HG02884 (cell line): ENCODE results near the gene PCDHA5.

Source experiments
- ATAC-seq: cut with Tn5 transposase; IDR thresholded peaks from one replicate; pipeline ENCODE4 v1.9.1; 2021; ENCODE audit warnings: mild to moderate bottlenecking, moderate library complexity; ENCODE audit not compliant: unreplicated experiment

PCDHA5 gene

DNA sequence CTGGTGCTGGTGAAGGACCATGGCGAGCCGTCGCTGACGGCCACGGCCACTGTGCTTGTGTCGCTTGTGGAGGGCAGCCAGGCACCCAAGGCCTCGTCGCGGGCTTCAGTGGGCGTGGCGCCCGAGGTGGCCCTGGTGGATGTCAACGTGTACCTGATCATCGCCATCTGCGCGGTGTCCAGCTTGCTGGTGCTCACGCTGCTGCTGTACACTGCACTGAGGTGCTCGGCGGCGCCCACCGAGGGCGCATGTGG, 36.5 kb downstream of the PCDHA5 start:
- no peak for ATAC-seq

DNA sequence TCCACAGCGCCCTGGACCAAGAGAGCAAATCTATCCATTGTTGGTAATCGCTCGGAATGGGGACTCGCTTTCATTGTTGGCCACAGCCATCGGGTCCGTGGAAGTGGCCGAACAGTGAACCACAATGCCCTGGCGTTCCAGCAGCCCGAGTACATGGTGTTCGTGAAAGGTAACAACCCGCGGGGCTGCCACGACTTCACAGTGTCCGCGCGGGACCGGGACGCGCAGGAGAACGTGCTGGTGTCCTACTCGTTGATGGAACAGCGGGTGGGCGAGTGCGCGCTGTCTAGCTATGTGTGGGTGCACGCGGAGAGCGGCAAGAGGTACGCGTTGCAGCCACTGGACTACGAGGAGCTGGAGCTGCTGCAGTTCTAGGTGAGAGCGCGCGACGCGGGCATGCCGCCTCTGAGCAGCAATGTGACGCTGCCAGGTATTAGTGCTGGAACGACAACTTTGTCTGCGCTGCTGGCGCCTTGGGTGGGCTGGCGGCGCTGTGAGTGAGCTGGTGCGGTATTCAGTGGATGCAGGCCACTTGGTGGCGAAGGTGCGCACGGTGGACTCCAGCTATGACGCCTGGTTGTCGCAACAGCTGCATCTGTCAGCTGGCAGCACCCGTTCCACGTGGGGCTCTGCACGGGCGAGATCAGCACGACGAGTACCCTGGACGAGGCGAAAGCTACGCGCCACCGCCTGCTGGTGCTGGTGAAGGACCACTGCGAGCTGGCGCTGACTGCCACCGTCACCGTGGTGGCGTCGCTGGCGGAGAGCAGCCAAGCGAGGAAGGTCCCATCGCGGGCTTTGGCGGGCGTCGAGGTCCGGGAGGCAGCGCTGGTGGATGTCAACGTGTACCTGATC, 41.3 kb downstream of the PCDHA5 start:
- no peak for ATAC-seq

DNA sequence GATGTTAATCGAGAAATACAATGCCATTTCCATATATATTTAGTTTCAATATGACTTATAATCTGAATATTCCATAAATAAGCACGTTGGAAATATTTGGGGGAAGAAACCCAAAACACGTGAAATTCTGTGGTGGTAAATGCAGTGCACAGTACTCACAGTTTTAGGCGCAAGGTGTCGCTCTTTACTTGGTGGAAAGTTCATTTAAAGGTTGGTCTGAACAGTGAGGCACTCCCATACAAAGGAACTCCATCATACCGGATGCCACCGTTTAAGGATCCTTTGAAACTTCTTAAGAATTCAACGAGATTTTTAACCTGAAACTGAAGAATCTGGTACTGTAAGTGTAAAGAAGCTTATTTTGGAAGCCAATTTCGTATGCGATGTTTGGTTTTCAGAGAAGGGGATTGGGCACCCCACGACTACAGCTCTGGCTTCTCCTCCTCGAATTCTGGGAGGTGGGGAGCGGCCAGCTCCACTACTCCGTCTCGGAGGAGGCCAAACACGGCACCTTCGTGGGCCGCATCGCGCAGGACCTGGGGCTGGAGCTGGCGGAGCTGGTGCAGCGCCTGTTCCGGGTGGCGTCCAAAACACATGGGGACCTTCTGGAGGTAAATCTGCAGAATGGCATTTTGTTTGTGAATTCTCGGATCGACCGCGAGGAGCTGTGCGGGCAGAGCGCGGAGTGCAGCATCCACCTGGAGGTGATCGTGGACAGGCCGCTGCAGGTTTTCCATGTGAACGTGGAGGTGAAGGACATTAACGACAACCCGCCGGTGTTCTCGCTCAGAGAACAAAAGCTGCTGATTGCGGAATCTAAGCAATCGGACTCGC, 47.5 kb downstream of the PCDHA5 start, which contains the start of gene PCDHA11:
Gene PCDHA11, plus strand, starts transcription at position 237 of the 834 bp plus-strand sequence. Its CDS starts 147 bp downstream, at position 384.
- no peak for ATAC-seq

DNA sequence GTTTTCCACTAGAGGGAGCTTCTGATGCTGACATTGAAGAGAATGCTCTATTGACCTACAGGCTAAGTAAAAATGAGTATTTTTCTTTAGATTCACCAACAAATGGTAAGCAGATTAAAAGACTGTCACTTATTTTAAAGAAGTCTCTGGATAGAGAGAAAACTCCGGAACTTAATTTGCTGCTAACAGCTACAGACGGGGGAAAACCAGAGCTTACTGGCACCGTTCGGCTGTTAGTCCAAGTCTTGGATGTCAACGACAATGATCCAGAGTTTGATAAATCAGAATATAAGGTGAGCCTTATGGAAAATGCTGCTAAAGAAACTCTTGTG, 48.1 kb downstream of the PCDHA5 start:
- no peak for ATAC-seq

DNA sequence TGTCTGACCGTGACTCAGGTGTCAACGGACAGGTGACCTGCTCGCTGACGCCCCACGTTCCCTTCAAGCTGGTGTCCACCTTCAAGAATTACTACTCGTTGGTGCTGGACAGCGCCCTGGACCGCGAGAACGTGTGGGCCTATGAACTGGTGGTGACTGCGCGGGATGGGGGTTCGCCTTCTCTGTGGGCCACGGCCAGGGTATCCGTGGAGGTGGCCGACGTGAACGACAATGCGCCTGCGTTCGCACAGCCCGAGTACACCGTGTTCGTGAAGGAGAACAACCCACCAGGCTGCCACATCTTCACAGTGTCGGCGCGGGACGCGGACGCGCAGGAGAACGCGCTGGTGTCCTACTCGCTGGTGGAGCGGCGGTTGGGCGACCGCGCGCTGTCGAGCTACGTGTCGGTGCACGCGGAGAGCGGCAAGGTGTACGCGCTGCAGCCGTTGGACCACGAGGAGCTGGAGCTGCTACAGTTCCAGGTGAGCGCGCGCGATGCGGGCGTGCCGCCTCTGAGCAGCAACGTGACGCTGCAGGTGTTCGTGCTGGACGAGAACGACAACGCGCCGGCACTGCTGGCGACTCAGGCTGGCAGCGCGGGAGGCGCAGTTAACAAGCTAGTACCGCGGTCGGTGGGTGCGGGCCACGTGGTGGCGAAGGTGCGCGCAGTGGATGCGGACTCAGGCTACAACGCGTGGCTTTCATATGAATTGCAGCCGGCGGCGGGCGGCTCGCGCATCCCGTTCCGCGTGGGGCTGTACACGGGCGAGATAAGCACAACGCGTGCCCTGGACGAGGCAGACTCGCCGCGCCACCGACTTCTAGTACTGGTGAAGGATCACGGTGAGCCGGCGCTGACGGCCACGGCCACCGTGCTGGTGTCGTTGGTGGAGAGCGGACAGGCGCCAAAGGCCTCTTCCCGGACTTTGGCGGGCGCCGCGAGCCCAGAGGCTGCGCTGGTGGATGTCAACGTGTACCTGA, 49.1 kb downstream of the PCDHA5 start:
- ATAC-seq, result no peak
